NB4 (cell line): ENCODE results near the gene C1QB.

Source experiments
- CTCF ChIP-seq: IDR thresholded peaks from one replicate; pipeline ENCODE4 v1.5.1; 2012; ENCODE audit warnings: low read depth, low read length
- POLR2A ChIP-seq: IDR thresholded peaks from 2 replicates; pipeline ENCODE4 v1.6.1; 2011; ENCODE audit warnings: mild to moderate bottlenecking; ENCODE audit not compliant: insufficient read length; ENCODE audit errors: extremely low read depth

DNA sequence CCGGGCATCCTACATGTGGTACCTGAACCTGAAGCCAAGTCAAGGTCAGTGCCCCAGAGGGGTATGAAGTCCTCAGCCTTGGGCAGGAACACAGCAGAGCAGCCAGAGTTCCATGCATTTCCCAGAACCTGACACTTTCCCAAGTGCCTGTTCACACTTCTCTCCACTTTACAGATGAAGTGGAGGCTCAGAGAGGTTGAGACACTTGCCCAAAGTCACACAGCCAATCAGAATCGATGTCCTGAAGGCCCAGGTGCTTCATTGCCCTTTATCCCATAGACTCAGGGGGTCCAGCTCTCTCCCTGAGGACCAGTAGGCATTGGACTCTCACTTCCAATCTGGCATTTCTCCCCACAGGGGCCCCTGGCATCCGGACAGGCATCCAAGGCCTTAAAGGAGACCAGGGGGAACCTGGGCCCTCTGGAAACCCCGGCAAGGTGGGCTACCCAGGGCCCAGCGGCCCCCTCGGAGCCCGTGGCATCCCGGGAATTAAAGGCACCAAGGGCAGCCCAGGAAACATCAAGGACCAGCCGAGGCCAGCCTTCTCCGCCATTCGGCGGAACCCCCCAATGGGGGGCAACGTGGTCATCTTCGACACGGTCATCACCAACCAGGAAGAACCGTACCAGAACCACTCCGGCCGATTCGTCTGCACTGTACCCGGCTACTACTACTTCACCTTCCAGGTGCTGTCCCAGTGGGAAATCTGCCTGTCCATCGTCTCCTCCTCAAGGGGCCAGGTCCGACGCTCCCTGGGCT lies 14.4 kb upstream of the C1QB start:
- TF ChIP-seq POLR2A (no peak), CTCF (no peak)
